GM19324 (cell line): ENCODE data around the gene MYH16.
A peak's percentile ranks its signal among the peaks of the same experiment; 100 is the strongest.
"Not testable (repeated sequence)": the region's sequence is repeated elsewhere in the genome, so short reads cannot be mapped to it uniquely, and the experiment has no call there.

Experiments
- ATAC-seq: cut with Tn5 transposase; IDR thresholded peaks from one replicate; pipeline ENCODE4 v1.9.1; 2021; ENCODE audit warnings: mild to moderate bottlenecking, moderate library complexity; ENCODE audit not compliant: unreplicated experiment, low FRiP score

The MYH16 gene

DNA sequence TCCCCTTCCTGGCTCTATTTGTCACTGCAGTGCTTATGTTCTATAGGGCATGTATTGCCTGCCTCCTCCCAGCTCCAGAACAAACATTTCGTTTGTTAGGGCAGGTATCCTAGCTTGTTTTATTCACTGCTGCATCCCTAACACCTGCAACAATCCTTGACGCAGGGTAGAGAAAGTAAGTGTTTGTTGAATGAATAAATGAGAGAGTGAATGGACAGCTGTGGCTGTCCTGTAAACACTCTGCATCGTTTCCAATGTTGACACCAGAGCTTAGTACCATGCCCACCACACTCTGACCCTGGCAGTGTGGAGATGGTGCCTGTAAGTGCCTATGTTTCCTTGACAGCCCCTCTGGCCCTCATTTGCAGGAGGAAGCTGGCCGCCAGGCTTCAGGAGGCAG, 21.0 kb downstream of the MYH16 start:
- no peak for ATAC-seq

DNA sequence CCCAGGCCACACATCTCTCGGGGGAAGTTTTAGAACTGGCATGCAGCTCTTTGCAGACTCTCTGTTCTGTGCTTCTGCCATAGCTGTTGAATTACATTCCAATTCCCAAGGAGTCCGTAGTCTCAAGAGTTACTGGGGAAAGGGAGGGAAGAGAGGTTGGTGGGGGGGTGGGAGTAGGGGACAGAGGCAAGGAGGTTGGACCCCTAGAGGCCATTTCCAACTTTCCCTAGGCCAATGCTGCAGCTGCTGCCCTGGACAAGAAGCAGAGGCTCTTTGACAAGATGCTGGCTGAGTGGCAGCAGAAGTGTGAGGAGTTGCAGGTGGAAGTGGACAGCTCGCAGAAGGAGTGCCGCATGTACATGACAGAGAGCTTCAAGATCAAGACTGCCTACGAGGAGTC, 23.8 kb downstream of the MYH16 start:
- ATAC-seq, result no peak

DNA sequence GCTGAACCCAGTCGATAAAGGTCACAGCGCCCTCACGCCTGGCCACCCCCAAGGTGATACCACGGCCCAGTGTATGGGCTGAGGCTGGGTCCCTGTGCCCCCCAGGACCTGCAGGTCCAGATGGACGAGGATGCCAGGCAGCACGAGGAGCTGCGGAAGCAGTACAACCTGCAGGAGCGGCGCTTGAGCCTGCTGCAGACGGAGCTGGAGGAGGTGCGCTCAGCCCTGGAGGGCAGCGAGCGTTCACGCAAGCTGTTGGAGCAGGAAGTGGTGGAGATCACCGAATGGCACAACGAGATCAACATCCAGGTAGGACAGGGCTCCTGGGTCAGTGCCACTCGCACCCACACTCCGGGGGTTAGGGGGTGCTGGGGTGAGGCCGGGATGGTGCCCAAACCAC, 28.9 kb downstream of the MYH16 start:
- no peak for ATAC-seq

DNA sequence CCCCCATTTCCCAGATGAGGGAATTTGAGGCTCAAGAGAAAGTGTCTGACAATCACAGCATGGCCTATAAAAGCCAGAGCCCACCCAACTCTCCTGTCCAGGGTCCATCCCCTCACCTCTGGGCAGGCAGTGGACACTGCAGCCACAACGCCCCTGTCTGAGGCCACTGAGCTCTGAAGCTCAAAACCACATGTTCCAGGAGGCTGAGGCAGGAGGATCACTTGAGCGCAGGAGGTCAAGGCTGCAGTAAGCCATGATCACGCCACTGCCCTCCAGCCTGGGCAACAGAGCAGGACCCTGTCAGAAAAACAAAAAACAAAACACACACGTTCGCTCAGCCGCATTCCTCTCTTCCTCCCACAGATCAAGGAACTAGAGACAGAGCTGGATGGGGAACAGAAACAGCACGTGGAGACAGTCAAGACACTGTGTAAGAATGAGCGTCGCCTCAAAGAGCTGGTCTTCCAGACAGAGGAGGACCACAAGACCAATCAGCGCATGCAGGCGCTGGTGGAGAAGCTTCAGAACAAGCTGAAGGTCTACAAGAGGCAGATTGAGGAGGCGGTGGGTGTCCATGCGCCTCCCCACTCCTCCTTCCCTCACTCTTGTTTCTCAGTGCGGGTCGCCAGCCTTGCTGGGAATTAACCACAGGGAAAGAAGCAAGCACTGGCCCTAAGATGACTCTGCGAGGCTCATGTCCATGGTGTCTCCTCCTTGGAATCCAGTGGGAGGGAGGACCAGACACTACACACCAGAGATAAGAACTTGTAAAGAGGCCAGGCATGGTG, 33.0 kb downstream of the MYH16 start:
- no peak for ATAC-seq

DNA sequence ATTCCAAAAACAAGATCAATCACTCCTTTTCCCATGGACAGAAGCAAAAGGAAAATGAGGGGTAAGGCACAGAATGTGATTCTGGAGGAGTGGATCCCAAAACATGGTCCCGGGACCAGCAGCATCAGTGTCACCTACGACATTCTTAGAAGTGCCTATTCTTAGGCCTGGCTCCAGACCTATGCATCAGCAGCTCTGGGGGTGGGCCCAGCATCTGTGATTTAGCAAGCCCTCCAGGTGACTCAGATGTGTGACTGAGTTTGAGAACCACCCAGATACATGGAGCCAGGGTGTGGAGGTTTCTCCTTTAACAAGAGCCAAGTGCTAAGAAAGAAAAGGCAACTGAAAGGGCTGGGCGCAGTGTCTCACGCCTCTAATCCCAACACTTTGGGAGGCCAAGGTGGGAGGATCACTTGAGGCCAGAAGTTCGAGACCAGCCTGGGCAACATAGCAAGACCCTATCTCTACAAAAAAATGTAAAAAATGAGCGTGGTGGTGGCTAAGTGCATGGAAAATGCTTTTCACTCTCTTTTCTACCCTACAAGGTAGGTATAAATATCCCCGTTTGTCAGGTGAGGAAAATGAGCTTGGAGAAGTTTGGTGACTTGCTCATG, 35.9 kb downstream of the MYH16 start:
- no peak for ATAC-seq

DNA sequence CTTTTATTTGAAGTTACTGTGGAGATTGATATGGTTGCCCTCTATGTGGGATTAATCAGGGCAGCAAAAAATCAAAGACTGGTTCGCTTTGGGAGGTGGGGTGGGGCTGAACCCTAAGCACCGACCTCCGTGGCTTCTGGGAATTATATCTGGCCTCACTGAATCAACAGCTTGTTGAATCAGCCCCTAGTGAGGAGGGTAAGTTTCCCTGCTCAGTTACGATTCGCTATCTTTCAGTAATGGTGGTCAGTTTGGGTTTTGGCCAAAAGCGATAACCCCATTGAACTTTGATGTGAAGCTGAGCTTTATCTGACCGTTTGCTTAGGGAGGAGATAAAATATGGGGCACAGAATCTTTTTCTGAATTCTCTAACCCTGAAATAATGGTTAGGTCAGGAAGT, 36.5 kb downstream of the MYH16 start:
- no peak for ATAC-seq

DNA sequence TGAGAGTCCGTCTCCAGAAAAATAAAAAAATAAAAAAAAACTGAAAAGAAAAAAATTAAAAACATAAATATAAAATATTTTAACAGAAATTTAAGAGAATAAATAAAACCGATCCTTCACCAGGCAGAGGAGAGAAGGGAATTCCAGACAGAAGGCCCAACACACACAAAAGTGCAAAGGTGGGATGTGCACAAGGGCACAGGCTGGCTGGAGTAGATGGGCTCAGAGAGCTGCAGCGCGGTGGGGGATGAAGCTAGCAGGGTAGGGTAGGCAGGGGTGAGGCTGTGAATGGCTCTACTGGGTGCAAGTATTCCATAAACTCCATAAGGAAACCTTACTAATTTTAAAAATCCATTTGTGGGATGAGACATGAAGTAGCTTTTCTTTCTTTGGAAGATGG, 37.4 kb downstream of the MYH16 start:
- no peak for ATAC-seq

DNA sequence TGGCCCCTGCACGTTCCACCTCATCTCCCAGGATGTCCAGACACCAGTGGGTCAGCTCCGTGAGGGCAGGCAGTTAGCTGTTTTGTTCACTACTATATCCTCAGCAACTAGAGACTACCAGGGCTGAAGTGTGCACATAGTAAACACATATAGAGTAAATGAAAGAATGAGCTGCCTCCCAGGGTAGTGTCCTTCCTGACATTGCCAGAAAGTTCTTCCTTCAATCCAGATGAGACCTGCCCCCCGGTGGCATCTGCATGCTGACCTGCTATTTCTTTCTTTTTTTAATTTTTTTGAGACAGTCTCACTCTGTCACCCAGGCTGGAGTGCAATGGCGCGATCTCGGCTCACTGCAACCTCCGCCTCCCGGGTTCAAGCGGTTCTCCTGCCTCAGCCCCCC, 39.1 kb downstream of the MYH16 start:
- no peak for ATAC-seq

DNA sequence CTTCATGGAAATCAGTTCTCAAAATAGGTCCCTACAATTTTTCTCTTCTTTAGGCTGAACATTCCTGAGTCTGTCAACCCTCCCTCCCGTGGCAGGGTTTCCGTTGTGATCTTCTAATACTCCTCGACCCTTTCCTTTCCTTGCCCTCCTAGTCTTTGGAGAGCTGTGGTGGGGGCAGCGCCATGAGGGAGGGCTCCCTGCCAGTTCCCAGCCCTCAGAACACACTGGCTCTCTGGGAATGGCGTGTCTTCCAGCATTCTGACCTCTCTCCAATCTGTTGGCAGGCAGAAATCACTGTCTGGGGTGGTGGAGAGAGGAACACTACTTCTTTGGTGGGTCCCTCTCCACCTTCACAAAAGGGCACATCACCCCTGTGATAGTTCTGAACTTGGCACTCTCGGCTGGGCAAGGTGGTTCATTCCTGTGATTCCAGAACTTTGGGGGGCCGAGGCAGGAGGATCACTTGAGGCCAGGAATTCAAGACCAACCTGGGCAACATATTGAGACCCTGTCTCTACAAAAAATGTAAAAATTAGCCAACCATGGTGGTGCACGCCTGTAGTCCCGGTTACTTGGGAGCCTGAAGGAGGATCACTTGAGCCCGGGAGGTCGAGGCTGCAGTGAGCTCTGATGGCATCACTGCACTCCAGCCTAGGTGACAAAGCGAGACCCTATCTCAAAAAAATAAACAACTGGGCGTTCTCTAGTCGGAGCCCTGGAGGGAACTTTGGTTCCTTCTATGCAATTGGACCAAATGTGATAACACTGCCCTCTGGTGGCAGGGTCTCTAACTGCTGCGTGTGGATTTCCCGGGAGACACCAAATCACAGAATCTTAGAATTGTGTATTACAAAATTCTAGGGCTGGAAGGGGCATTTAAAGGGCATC, 39.9 kb downstream of the MYH16 start:
- ATAC-seq, result no peak

DNA sequence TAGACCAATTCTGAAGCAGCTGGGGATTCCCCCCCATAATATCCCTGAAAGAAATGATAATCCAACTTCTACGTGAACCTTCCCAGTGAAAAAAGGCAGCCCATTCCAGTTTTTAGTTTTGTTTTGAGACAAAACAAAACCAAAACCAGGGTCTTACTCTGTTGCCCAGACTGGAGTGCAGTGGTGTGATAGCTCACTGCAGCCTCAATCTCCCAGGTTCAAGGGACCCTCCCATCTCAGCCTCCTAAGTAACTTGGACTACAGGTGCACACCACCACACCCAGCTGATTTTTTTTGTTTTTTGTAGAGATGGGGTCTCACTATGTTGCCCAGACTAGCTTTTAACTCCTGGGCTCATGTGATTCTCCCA, 40.5 kb downstream of the MYH16 start:
- ATAC-seq, result no peak

DNA sequence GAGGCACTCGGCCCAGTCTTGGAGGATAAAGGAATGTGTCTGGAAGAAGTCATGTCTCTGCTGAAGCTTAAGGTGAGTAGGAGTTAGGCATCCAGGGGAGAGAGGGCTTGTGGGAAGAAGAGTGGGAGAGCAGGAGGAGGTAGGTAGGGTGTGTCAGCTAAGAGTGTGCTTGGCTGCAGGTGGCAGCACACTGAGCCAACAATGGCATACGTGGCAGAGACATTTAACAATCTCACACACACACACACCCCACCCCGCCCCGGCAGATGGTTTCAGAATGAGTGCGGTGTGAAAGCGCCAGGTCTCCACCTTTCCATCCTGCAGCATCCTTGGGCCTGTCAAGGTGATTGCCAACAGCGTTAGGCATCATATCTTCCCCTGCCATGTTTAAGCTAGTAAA, 41.9 kb downstream of the MYH16 start:
- ATAC-seq, result no peak

- ATAC-seq, result no peak
These were observed 47.7 kb downstream of the MYH16 start for GRCh38 chr7:99320371-99320770.

GRCh38 chr7:99322659-99323058, 50.0 kb downstream of the MYH16 start:
- not testable (repeated sequence) for ATAC-seq

GRCh38 chr7:99324559-99324958, 51.9 kb downstream of the MYH16 start:
- ATAC-seq, result no peak

- no peak for ATAC-seq
These were observed 52.4 kb downstream of the MYH16 start for GRCh38 chr7:99325001-99325493.

DNA sequence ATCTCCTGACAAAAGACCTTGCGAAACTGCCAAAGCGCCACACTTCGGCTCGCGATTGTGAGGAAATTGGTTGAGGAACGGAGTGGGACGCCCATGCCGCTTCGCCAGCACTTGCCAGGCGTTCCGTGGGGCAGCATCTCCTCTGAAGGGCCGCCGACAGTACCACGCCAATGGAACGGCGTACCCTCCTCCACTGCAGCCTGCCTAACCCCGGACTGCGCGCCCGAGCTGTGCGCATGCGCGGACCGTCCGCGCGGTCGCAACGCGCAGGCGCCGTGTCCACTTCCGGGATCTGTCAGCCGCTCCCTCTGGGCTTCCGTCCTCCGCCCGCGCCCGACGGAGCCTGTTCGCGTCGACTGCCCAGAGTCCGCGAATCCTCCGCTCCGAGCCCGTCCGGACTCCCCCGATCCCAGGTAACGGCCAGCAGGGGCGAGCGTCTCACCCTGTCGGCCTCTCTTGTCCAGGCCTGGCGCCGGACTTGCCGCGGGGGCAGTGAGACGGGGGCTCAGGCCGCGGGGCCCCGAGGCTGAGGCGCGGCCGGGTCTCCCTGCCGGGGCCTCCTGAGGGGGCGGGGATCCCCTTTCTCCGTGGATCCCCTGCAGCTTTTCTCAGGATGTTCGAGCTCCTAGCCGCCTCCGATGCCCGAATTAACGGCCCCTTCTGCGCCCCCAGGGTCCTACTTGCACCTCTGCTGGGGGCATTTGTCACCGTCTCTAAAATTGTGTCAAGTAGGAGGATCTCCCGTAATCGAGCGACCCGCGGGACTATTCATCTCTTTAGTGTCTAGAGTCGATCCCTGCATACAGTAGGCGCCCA, 53.2 kb downstream of the MYH16 start, which contains the start of gene ARPC1A:
Gene ARPC1A (plus strand): TSS at position 307 of the 816 bp plus-strand sequence. CDS start 7,456 bp downstream, outside the sequence.
- ATAC-seq, result peak; percentile 97

DNA sequence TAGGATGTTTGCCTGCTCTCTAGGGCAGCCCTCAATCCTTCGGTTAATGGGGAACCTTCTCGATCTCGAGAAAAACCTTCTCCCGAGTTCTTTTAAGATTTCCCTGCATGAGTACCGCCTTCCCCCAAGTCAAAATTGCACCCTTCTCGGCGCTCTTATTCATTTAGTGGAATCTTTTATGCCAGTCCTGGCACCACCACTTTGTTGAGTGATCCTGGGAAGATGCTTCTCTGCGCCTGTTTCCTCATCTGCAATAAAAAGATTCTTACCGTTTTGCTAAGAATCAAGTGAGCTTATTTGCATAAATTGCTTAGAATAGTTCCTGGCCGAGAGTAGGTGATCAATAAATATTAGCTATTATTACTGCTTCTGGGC, 53.8 kb downstream of the MYH16 start:
- ATAC-seq, result no peak

DNA sequence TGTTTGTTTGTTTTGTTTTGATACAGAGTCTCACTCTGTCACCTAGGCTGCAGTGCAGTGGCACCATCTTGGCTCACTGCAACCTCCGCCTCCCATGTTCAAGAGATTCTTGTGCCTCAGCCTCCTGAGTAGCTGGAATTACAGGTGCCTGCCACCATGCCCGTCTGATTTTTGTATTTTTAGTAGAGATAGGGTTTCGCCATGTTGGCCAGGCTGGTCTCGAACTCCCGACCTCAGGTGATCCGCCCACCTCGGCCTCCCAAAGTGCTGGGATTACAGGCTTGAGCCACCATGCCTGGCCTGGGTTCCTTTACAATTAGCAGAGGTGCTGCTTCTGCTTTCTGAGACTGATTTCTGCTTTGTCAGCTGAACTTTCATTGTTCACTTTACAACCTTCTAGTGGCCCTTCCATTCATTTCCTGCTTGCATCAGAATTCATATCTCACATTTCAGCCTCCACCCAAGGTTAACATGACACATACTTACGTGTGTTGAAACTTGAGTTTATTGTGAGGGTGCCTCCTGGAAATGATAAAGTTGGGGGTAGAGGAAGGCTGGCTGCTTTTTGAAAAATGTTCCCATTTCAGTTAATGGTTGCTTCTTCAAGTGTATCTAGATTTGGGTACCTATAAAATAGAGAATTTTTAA, 57.8 kb downstream of the MYH16 start:
- ATAC-seq, result not testable (repeated sequence)

DNA sequence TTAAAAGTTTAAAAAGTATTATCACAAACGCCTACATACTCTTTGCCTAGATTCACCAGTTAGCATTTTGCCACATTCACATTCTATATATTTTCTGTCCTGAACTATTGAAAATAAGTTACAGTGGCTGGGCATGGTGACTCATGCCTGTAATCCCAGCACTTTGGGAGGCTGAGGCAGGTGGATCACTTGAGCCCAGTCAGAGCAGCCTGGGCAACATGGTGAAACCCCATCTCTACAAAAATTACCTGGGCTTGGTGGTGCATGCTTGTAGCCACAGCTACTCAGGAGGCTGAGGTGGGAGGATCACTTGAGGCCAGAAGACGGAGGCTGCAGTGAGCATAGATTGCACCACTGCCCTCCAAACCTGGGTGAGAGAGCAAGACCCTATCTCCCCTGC, 58.4 kb downstream of the MYH16 start:
- ATAC-seq, result no peak

GRCh38 chr7:99339595-99339994, 67.0 kb downstream of the MYH16 start:
- no peak for ATAC-seq
